GM23338 (cell line): ENCODE data around the gene POLR2B.

ENCODE experiments used
- CREB1 ChIP-seq: fragments of 250-450 bp; sonication (Bioruptor Pico); IDR thresholded peaks from 2 replicates; pipeline ENCODE4 v1.5.0; 2020; ENCODE audit warnings: low read depth, mild to moderate bottlenecking, moderate library complexity
- CTCF ChIP-seq, 2 experiments: fragments of 200-600 bp in 1 of 2; sonication (generic) in 1 of 2; conservative IDR thresholded peaks; 2 replicates each; pipeline versions ENCODE4 v1.5.1 to v1.6.1; 2016 to 2017; ENCODE audit warnings: antibody characterized with exemption in 2 of 2, low read depth in 2 of 2, mild to moderate bottlenecking in 2 of 2, moderate library complexity in 1 of 2
- EZH2 ChIP-seq: fragments of 200-600 bp; sonication (generic); IDR thresholded peaks from one replicate; pipeline ENCODE4 v1.8.0; 2017; ENCODE audit warnings: antibody characterized with exemption, mild to moderate bottlenecking, low read depth; ENCODE audit not compliant: unreplicated experiment
- JUNB ChIP-seq: IDR thresholded peaks from one replicate; pipeline ENCODE4 v1.6.1; 2016; ENCODE audit warnings: antibody characterized with exemption; ENCODE audit not compliant: unreplicated experiment
- POLR2AphosphoS5 ChIP-seq: IDR thresholded peaks from 2 replicates; pipeline ENCODE4 v1.6.1; 2016; ENCODE audit warnings: antibody characterized with exemption, low read depth
- REST ChIP-seq: IDR thresholded peaks from one replicate; pipeline ENCODE4 v1.6.1; 2018; ENCODE audit warnings: antibody characterized with exemption; ENCODE audit not compliant: unreplicated experiment
- STAT1 ChIP-seq: IDR thresholded peaks from one replicate; pipeline ENCODE4 v1.6.1; 2016; ENCODE audit warnings: antibody characterized with exemption; ENCODE audit not compliant: unreplicated experiment
- ZNF462 ChIP-seq: fragments of 250-450 bp; sonication (Bioruptor Pico); IDR thresholded peaks from 2 replicates; pipeline ENCODE4 v1.5.0; 2020; ENCODE audit warnings: mild to moderate bottlenecking, moderate library complexity

GRCh38 chr4:56961107-56961500 is 17.6 kb upstream of the POLR2B start:
- TF ChIP-seq CREB1 (no peak), CTCF (conservative IDR thresholded peaks at IDR 0.05; ENCODE audit: low read depth in 2 of 2) (no peak), EZH2 (no peak), POLR2AphosphoS5 (no peak), STAT1 (no peak), ZNF462 (CRISPR knock-in tag) (no peak), REST (no peak), JUNB (no peak)
